ENCODE measurements around the gene GLP1R. TPM values are rescaled to one million over a fixed set of nuclear protein-coding genes. Genes with fewer than 3 reads are reported as not detected.

GLP1R gene
- total RNA-seq, 1 experiment from 2014 or later = not detected

- DNase-seq (ENCODE audit: low spot score) = no peak
Measured at GRCh38 chr6:39062014-39062740, 13.6 kb downstream of the GLP1R start.

GRCh38 chr6:39063526-39063925, 14.9 kb downstream of the GLP1R start:
- no peak for DNase-seq (ENCODE audit: low spot score)

- DNase-seq (ENCODE audit: low spot score) = no peak
Measured at GRCh38 chr6:39065561-39065960, 17.0 kb downstream of the GLP1R start.

GRCh38 chr6:39068391-39068790, 19.8 kb downstream of the GLP1R start:
- DNase-seq (ENCODE audit: low spot score) = no peak

- DNase-seq (ENCODE audit: low spot score) = no peak
Measured at GRCh38 chr6:39072830-39073229, 24.2 kb downstream of the GLP1R start.

GRCh38 chr6:39073471-39074355, 25.1 kb downstream of the GLP1R start:
- DNase-seq (ENCODE audit: low spot score) = no peak

- DNase-seq (ENCODE audit: low spot score) = no peak
Measured at GRCh38 chr6:39074486-39074885, 25.9 kb downstream of the GLP1R start.

GRCh38 chr6:39075010-39075686, 26.6 kb downstream of the GLP1R start:
- DNase-seq (ENCODE audit: low spot score) = no peak

- DNase-seq (ENCODE audit: low spot score) = no peak
Measured at GRCh38 chr6:39075807-39076622, 27.4 kb downstream of the GLP1R start.

GRCh38 chr6:39076623-39077535, 28.3 kb downstream of the GLP1R start:
- DNase-seq (ENCODE audit: low spot score) = no peak

GRCh38 chr6:39077882-39078594, 29.5 kb downstream of the GLP1R start:
- DNase-seq (ENCODE audit: low spot score) = no peak

GRCh38 chr6:39078695-39079094, 30.1 kb downstream of the GLP1R start:
- DNase-seq (ENCODE audit: low spot score) = no peak

- no peak for DNase-seq (ENCODE audit: low spot score)
Measured at GRCh38 chr6:39079197-39080125, 30.9 kb downstream of the GLP1R start.

- DNase-seq (ENCODE audit: low spot score) = no peak
Measured at GRCh38 chr6:39080246-39080875, 31.8 kb downstream of the GLP1R start.

- no peak for DNase-seq (ENCODE audit: low spot score)
Measured at GRCh38 chr6:39082310-39082709, 33.7 kb downstream of the GLP1R start.

GRCh38 chr6:39083231-39083634, 34.7 kb downstream of the GLP1R start:
- DNase-seq (ENCODE audit: low spot score) = no peak

GRCh38 chr6:39084506-39084905, 35.9 kb downstream of the GLP1R start:
- no peak for DNase-seq (ENCODE audit: low spot score)

All from HT-29 (cell line).